Loucy (cell line): ENCODE results near the gene ATP1A1.

ENCODE experiments used
- H2AFZ ChIP-seq: fragments of 200-600 bp; sonication (generic); 2 replicates; pipeline ENCODE4 v1.6.0; 2016; ENCODE audit warnings: antibody characterized with exemption, mild to moderate bottlenecking, low read length, moderate library complexity
- H3F3A ChIP-seq: fragments of 200-600 bp; 2 replicates; pipeline ENCODE4 v1.6.0; 2016; ENCODE audit warnings: antibody characterized with exemption, low read depth, mild to moderate bottlenecking
- H3K27me3 ChIP-seq: fragments of 200-600 bp; sonication (generic); 2 replicates; pipeline ENCODE4 v1.6.1; 2014; ENCODE audit warnings: low read length, mild to moderate bottlenecking; ENCODE audit not compliant: insufficient read depth, poor library complexity, severe bottlenecking
- H3K36me3 ChIP-seq: fragments of 200-600 bp; sonication (generic); 2 replicates; pipeline ENCODE4 v1.6.1; 2016; ENCODE audit warnings: low read length; ENCODE audit not compliant: insufficient read depth
- H3K4me1 ChIP-seq: fragments of 200-600 bp; sonication (generic); 2 replicates; pipeline ENCODE4 v1.5.1; 2014; ENCODE audit warnings: low read length, mild to moderate bottlenecking; ENCODE audit not compliant: insufficient read depth, poor library complexity, severe bottlenecking
- H3K4me2 ChIP-seq: fragments of 200-600 bp; sonication (generic); 2 replicates; pipeline ENCODE4 v1.6.0; 2014; ENCODE audit warnings: antibody characterized with exemption, low read length, low read depth, mild to moderate bottlenecking; ENCODE audit not compliant: poor library complexity, severe bottlenecking
- H3K4me3 ChIP-seq: fragments of 200-600 bp; sonication (generic); 2 replicates; pipeline ENCODE4 v1.5.1; 2014; ENCODE audit warnings: low read length, mild to moderate bottlenecking, mixed read lengths; ENCODE audit not compliant: poor library complexity, severe bottlenecking
- H3K79me2 ChIP-seq: fragments of 200-600 bp; sonication (generic); 2 replicates; pipeline ENCODE4 v1.6.1; 2014; ENCODE audit warnings: low read length; ENCODE audit not compliant: insufficient read depth
- H3K9ac ChIP-seq: fragments of 200-600 bp; sonication (generic); 2 replicates; pipeline ENCODE4 v1.6.0; 2014; ENCODE audit warnings: mild to moderate bottlenecking, low read depth, low read length, moderate library complexity; ENCODE audit not compliant: poor library complexity, severe bottlenecking
- H3K9me2 ChIP-seq: fragments of 200-600 bp; sonication (generic); replicated peaks from 2 replicates; pipeline ENCODE4 v1.6.1; 2016; ENCODE audit warnings: low read depth, low read length, mixed read lengths
- H3K9me3 ChIP-seq: fragments of 200-600 bp; sonication (generic); 2 replicates; pipeline ENCODE4 v1.6.1; 2014; ENCODE audit warnings: mild to moderate bottlenecking, antibody characterized with exemption, low read length, low read depth; ENCODE audit not compliant: insufficient read depth
- H4K20me1 ChIP-seq: fragments of 200-600 bp; sonication (generic); 2 replicates; pipeline ENCODE4 v1.6.0; 2014; ENCODE audit warnings: antibody characterized with exemption, low read length, mild to moderate bottlenecking; ENCODE audit not compliant: insufficient read depth, poor library complexity, severe bottlenecking
- EZH2phosphoT487 ChIP-seq: fragments of 200-600 bp; IDR thresholded peaks from 2 replicates; pipeline ENCODE4 v1.6.1; 2018; ENCODE audit warnings: antibody characterized with exemption, mild to moderate bottlenecking, moderate library complexity, borderline replicate concordance
- TF ChIP-seq, protein P1 (sequence below): fragments of 200-600 bp; sonication (generic); conservative IDR thresholded peaks from 2 replicates; pipeline ENCODE4 v1.5.1; 2014; ENCODE audit warnings: mild to moderate bottlenecking, antibody characterized with exemption, low read length

The ATP1A1 gene

DNA sequence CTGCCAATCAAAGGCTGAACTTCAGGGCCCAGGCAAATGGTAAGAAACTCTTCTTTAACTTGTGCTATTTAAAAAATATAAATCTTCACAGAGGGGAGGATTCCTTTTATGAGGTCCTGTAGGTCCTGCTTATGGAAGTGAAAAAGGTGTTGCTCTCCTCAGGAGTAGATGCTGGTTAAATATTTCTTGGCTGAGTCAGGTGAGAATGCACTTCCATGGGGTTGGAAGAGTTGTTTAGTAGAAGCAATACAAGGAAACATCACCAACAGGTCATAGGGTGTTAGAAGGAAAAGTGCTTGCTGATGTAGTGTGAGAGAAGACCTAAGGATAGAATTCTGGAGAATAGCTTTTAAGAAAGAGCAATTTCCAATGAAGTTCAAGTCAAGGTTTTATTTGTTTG is 42.2 kb upstream of the ATP1A1 start:
- H3K9ac ChIP-seq = no peak overlapping the region
- H3K4me2 ChIP-seq = no peak overlapping the region
- H3K9me2 ChIP-seq = no peaks in the 10 kb centered on the region
- H3K4me3 ChIP-seq = no peak overlapping the region
- H3K79me2 ChIP-seq = no peaks in the 10 kb centered on the region
- H3K27me3 ChIP-seq = no peaks in the 10 kb centered on the region
- H3K9me3 ChIP-seq = no peaks in the 10 kb centered on the region
- H3K4me1 ChIP-seq = peaks cover 14% of the 10 kb centered on the region
- no peaks in the 10 kb centered on the region for H3F3A ChIP-seq
- no peaks in the 10 kb centered on the region for H4K20me1 ChIP-seq
- no peak overlapping the region for H2AFZ ChIP-seq
- H3K36me3 ChIP-seq = no peaks in the 10 kb centered on the region
- TF ChIP-seq, protein P1, sequence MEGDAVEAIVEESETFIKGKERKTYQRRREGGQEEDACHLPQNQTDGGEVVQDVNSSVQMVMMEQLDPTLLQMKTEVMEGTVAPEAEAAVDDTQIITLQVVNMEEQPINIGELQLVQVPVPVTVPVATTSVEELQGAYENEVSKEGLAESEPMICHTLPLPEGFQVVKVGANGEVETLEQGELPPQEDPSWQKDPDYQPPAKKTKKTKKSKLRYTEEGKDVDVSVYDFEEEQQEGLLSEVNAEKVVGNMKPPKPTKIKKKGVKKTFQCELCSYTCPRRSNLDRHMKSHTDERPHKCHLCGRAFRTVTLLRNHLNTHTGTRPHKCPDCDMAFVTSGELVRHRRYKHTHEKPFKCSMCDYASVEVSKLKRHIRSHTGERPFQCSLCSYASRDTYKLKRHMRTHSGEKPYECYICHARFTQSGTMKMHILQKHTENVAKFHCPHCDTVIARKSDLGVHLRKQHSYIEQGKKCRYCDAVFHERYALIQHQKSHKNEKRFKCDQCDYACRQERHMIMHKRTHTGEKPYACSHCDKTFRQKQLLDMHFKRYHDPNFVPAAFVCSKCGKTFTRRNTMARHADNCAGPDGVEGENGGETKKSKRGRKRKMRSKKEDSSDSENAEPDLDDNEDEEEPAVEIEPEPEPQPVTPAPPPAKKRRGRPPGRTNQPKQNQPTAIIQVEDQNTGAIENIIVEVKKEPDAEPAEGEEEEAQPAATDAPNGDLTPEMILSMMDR = no peak
- no peak for TF ChIP-seq EZH2phosphoT487

DNA sequence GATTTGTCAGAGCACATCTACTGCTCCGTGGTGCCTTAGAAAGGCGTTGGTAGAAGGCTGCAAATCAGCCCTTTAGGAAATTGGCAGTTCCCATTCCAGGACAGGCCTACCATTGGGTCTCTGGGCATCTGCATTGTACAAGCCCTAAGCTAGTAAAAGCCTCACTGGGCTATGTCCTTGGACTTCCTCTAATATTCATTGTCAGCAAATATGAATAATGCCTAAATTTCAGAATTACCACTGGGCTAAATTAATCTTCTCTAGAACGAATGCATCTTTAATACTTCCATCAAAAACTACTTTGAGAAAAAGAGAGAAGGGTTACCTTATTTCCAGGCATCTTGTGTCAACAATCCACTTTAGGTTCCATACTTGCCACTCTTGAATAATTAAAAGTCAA is 41.5 kb upstream of the ATP1A1 start:
- Histone ChIP-seq H3K9me2 (no peaks in the 10 kb centered on the region), H4K20me1 (no peaks in the 10 kb centered on the region), H3K36me3 (no peaks in the 10 kb centered on the region), H3K27me3 (no peaks in the 10 kb centered on the region), H3F3A (no peaks in the 10 kb centered on the region), H3K4me3 (no peak overlapping the region), H3K9ac (no peak overlapping the region), H3K79me2 (no peaks in the 10 kb centered on the region), H3K9me3 (no peaks in the 10 kb centered on the region), H3K4me1 (peaks cover 7% of the 10 kb centered on the region), H2AFZ (no peak overlapping the region), H3K4me2 (no peak overlapping the region)
- TF ChIP-seq, protein P1 = no peak
- TF ChIP-seq EZH2phosphoT487 = no peak

DNA sequence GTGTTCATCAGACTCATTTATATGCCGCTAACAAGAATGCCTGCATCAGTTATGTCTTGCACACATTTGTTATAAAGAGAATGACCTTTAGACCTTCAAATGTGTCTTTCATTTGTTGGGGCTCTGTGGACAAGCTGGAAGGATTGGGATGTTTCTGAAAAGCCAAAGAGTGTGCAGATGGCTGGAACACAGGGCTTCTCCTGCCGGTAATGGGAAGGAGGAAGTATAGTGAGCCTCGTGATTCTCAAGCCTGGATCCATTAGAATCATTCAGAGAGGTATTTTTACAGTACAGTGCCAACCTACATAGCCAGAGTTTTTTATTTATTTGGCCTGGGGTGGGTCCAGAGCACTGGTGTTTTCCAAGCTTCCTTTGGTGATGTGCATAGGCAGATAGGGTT is 40.6 kb upstream of the ATP1A1 start:
- Histone ChIP-seq H3K4me2 (no peak overlapping the region), H3F3A (no peaks in the 10 kb centered on the region), H3K9me2 (no peaks in the 10 kb centered on the region), H4K20me1 (no peaks in the 10 kb centered on the region), H2AFZ (no peak overlapping the region), H3K27me3 (no peaks in the 10 kb centered on the region), H3K9me3 (no peaks in the 10 kb centered on the region), H3K36me3 (no peaks in the 10 kb centered on the region), H3K4me3 (no peak overlapping the region), H3K79me2 (no peaks in the 10 kb centered on the region), H3K9ac (no peak overlapping the region), H3K4me1 (peaks cover 6% of the 10 kb centered on the region)
- TF ChIP-seq, protein P1 = no peak
- no peak for TF ChIP-seq EZH2phosphoT487
